Calu3 (cell line): ENCODE measurements around the gene NPHP1. TPM values are rescaled to one million over a fixed set of nuclear protein-coding genes. Genes with fewer than 3 reads are reported as not detected.

Experiments
- BruUV-seq: library from RNA; stranded (reverse); fragments of 400-500 nt; replicated peaks from 2 replicates; lab custom pipeline; 2021; lab: Mats Ljungman, UMichigan
- CTCF ChIA-PET: fragments of 300-600 bp; sonication (Branson Sonifier 250); formaldehyde crosslinking; loops from one replicate; lab custom pipeline; 2022; ENCODE audit warnings: antibody characterized with exemption; lab: Charles Lee
- DNase-seq: peaks from one replicate; pipeline ENCODE4 v3.0.0; 2022
- H3K27ac Mint-ChIP-seq: one replicate; pipeline ENCODE4 v1.8.0; 2022; ENCODE audit warnings: mixed read lengths; ENCODE audit not compliant: unreplicated experiment
- H3K27me3 Mint-ChIP-seq: one replicate; pipeline ENCODE4 v1.8.0; 2022; ENCODE audit warnings: mixed read lengths; ENCODE audit not compliant: unreplicated experiment
- H3K36me3 Mint-ChIP-seq: one replicate; pipeline ENCODE4 v1.8.0; 2022; ENCODE audit warnings: mild to moderate bottlenecking, moderate library complexity, mixed read lengths; ENCODE audit not compliant: insufficient read depth, unreplicated experiment
- H3K4me1 Mint-ChIP-seq: one replicate; pipeline ENCODE4 v1.8.0; 2022; ENCODE audit warnings: mild to moderate bottlenecking, low read depth, mixed read lengths; ENCODE audit not compliant: unreplicated experiment
- H3K4me3 Mint-ChIP-seq: one replicate; pipeline ENCODE4 v1.8.0; 2022; ENCODE audit warnings: mild to moderate bottlenecking, low read depth, moderate library complexity, mixed read lengths; ENCODE audit not compliant: unreplicated experiment
- H3K9me3 Mint-ChIP-seq: one replicate; pipeline ENCODE4 v1.8.0; 2022; ENCODE audit warnings: low read depth, mixed read lengths; ENCODE audit not compliant: unreplicated experiment
- CTCF ChIP-seq: fragments of 200-600 bp; IDR thresholded peaks from one replicate; pipeline ENCODE4 v1.8.0; 2022; ENCODE audit warnings: antibody characterized with exemption; ENCODE audit not compliant: unreplicated experiment
- intact Hi-C: fragments of 100-400 bp; cut with micrococcal nuclease; formaldehyde crosslinking; loops from one replicate; pipeline ENCODE4 v1.10.0; 2022; ENCODE audit not compliant: unreplicated experiment
- total RNA-seq: library from RNA; stranded (reverse); gene quantifications from 2 replicates; pipeline ENCODE4 v1.2.3, GENCODE V29; 2022

The NPHP1 gene
- total RNA-seq, 1 experiment from 2014 or later, result 6.4 TPM

GRCh38 chr2:110182449-110182848, 22.4 kb downstream of the NPHP1 start:
- Mint-ChIP-seq H3K4me1 (no peaks in the 10 kb centered on the region), H3K36me3 (no peaks in the 10 kb centered on the region), H3K9me3 (peaks cover 8% of the 10 kb centered on the region), H3K4me3 (no peak overlapping the region), H3K27ac (no peak overlapping the region), H3K27me3 (no peaks in the 10 kb centered on the region)
- intact Hi-C loops, result no loop called here
- BruUV-seq, result no TSS peak
- DNase-seq, result no peak
- CTCF ChIA-PET, result no interaction called here
- TF ChIP-seq CTCF, result no peak

- Mint-ChIP-seq H3K27me3 (no peaks in the 10 kb centered on the region), H3K27ac (no peak overlapping the region), H3K36me3 (no peaks in the 10 kb centered on the region), H3K4me1 (no peaks in the 10 kb centered on the region), H3K9me3 (peaks cover 5% of the 10 kb centered on the region), H3K4me3 (no peak overlapping the region)
- DNase-seq, result no peak
- CTCF ChIA-PET, result interaction anchor here (0.6 kb wide), 1 partner anchor 28 kb away, joined by 4 read pairs; no protein-coding TSS in a partner anchor
- intact Hi-C loops, result no loop called here
- no TSS peak for BruUV-seq
- no peak for TF ChIP-seq CTCF
These were observed 24.8 kb downstream of the NPHP1 start for GRCh38 chr2:110180036-110180435.

- no TSS peak for BruUV-seq
- Mint-ChIP-seq H3K4me3 (no peak overlapping the region), H3K27ac (no peak overlapping the region), H3K36me3 (no peaks in the 10 kb centered on the region), H3K27me3 (no peaks in the 10 kb centered on the region), H3K9me3 (no peaks in the 10 kb centered on the region), H3K4me1 (peaks cover 7% of the 10 kb centered on the region)
- CTCF ChIA-PET, result no interaction called here
- intact Hi-C loops, result no loop called here
- TF ChIP-seq CTCF, result no peak
- no peak for DNase-seq
These were observed 31.3 kb downstream of the NPHP1 start for GRCh38 chr2:110173523-110173922.

GRCh38 chr2:110172506-110172905, 32.3 kb downstream of the NPHP1 start:
- intact Hi-C loops, result no loop called here
- CTCF ChIA-PET, result interaction anchor here (0.6 kb wide), 1 partner anchor 63 kb away, joined by 3 read pairs; no protein-coding TSS in a partner anchor
- H3K9me3 Mint-ChIP-seq, result no peaks in the 10 kb centered on the region
- H3K27ac Mint-ChIP-seq, result no peak overlapping the region
- no peak for TF ChIP-seq CTCF
- peaks cover 7% of the 10 kb centered on the region for H3K4me1 Mint-ChIP-seq
- H3K4me3 Mint-ChIP-seq, result no peak overlapping the region
- no peaks in the 10 kb centered on the region for H3K27me3 Mint-ChIP-seq
- no peak for DNase-seq
- no TSS peak for BruUV-seq
- H3K36me3 Mint-ChIP-seq, result no peaks in the 10 kb centered on the region
